HepG2 (cell line): ENCODE data around the gene RUFY2. TPM values are rescaled to one million over a fixed set of nuclear protein-coding genes. Genes with fewer than 3 reads are reported as not detected.
A peak's percentile ranks its signal among the peaks of the same experiment; 100 is the strongest.

Experiments
- GATAD1 ChIP-seq: IDR thresholded peaks from 2 replicates; pipeline ENCODE4 v1.6.1; 2016; ENCODE audit warnings: missing genetic modification reagents, missing compliant biosample characterization
- IKZF4 ChIP-seq: sonication (generic); formaldehyde crosslinking; IDR thresholded peaks from 2 replicates; pipeline ENCODE4 v1.5.1; 2020; ENCODE audit warnings: borderline replicate concordance, mild to moderate bottlenecking, low read depth, missing genetic modification reagents; ENCODE audit errors: not compliant biosample characterization
- MZF1 ChIP-seq: sonication (generic); formaldehyde crosslinking; IDR thresholded peaks from 2 replicates; pipeline ENCODE4 v1.8.1; 2023; ENCODE audit warnings: mild to moderate bottlenecking, missing genetic modification reagents, borderline replicate concordance
- NKX3-1 ChIP-seq: sonication (generic); formaldehyde crosslinking; IDR thresholded peaks from 2 replicates; pipeline ENCODE4 v1.5.0; 2020; ENCODE audit warnings: missing genetic modification reagents
- NR2C2 ChIP-seq: sonication (generic); formaldehyde crosslinking; IDR thresholded peaks from 2 replicates; pipeline ENCODE4 v1.4.0; 2020; ENCODE audit warnings: missing genetic modification reagents, mild to moderate bottlenecking, moderate library complexity, borderline replicate concordance
- SRSF9 ChIP-seq: fragments of 200-400 bp; formaldehyde crosslinking; IDR thresholded peaks from 2 replicates; pipeline ENCODE4 v1.6.1; 2018; ENCODE audit warnings: borderline replicate concordance, mild to moderate bottlenecking, low read depth, low read length; ENCODE audit not compliant: insufficient read depth, poor library complexity, severe bottlenecking
- THAP11 ChIP-seq: IDR thresholded peaks from 2 replicates; pipeline ENCODE4 v1.6.1; 2016; ENCODE audit warnings: missing biosample characterization, missing genetic modification reagents
- YEATS4 ChIP-seq: sonication (generic); formaldehyde crosslinking; IDR thresholded peaks from 2 replicates; pipeline ENCODE4 v1.4.0; 2020; ENCODE audit warnings: missing genetic modification reagents, borderline replicate concordance
- ZBTB7B ChIP-seq: sonication (generic); formaldehyde crosslinking; IDR thresholded peaks from 2 replicates; pipeline ENCODE4 v1.4.0; 2020; ENCODE audit warnings: missing genetic modification reagents
- ZNF329 ChIP-seq: sonication (generic); formaldehyde crosslinking; IDR thresholded peaks from 2 replicates; pipeline ENCODE4 v1.9.0; 2021; ENCODE audit warnings: low read depth, mild to moderate bottlenecking, missing genetic modification reagents
- ZNF446 ChIP-seq: sonication (generic); formaldehyde crosslinking; IDR thresholded peaks from 2 replicates; pipeline ENCODE4 v1.5.0; 2020; ENCODE audit warnings: mild to moderate bottlenecking, missing genetic modification reagents
- ZNF530 ChIP-seq: sonication (generic); formaldehyde crosslinking; IDR thresholded peaks from 2 replicates; pipeline ENCODE4 v1.5.0; 2020; ENCODE audit warnings: low read depth, mild to moderate bottlenecking, missing genetic modification reagents
- ZNF644 ChIP-seq: IDR thresholded peaks from 2 replicates; pipeline ENCODE4 v1.6.1; 2016; ENCODE audit warnings: low read depth
- ZNF878 ChIP-seq: sonication (generic); formaldehyde crosslinking; IDR thresholded peaks from 2 replicates; pipeline ENCODE4 v1.8.1; 2023; ENCODE audit warnings: mild to moderate bottlenecking, missing genetic modification reagents, moderate library complexity
- polyA plus RNA-seq, 8 experiments: library from polyadenylated mRNA; depleted of rRNA in 3 of 8; stranded (reverse) in 7 of 8; unstranded in 1 of 8; fragments of >200 nt; fragmentation: Illumina TruSeq in 4 of 8; extraction: Trizol in 4 of 8; gene quantifications; 2 replicates each; pipeline versions ENCODE4 v1.2.1 to v1.2.3, GENCODE V29; 2011 to 2016; ENCODE audit warnings: low read depth in 4 of 8, missing spikeins in 1 of 8, mixed read lengths in 1 of 8; ENCODE audit not compliant: insufficient read depth in 1 of 8
- total RNA-seq, 5 experiments: library from RNA; depleted of rRNA; stranded (reverse); fragments of >200 nt; fragmentation: Illumina TruSeq; extraction: Trizol; gene quantifications; 2 replicates each; pipeline ENCODE4 v1.2.3, GENCODE V29; 2016; ENCODE audit warnings: low read depth in 1 of 5
- TF ChIP-seq, protein P1 (sequence below): sonication (generic); formaldehyde crosslinking; IDR thresholded peaks from 2 replicates; pipeline ENCODE4 v1.4.0; 2020; ENCODE audit warnings: mild to moderate bottlenecking, missing genetic modification reagents
- TF ChIP-seq, protein P2 (sequence below): sonication (generic); formaldehyde crosslinking; IDR thresholded peaks from 2 replicates; pipeline ENCODE4 v1.4.0; 2020; ENCODE audit warnings: missing genetic modification reagents, borderline replicate concordance
- TF ChIP-seq, protein P3 (sequence below): sonication (generic); formaldehyde crosslinking; conservative IDR thresholded peaks from 2 replicates; pipeline ENCODE4 v1.8.0; 2022; ENCODE audit warnings: missing genetic modification reagents

RUFY2 gene
- total and polyA plus RNA-seq, 2 of the 13 experiments (the other 11 are each of a cell fraction or from before 2014, with no cell fraction given) = 10.1 to 16.1 TPM

DNA sequence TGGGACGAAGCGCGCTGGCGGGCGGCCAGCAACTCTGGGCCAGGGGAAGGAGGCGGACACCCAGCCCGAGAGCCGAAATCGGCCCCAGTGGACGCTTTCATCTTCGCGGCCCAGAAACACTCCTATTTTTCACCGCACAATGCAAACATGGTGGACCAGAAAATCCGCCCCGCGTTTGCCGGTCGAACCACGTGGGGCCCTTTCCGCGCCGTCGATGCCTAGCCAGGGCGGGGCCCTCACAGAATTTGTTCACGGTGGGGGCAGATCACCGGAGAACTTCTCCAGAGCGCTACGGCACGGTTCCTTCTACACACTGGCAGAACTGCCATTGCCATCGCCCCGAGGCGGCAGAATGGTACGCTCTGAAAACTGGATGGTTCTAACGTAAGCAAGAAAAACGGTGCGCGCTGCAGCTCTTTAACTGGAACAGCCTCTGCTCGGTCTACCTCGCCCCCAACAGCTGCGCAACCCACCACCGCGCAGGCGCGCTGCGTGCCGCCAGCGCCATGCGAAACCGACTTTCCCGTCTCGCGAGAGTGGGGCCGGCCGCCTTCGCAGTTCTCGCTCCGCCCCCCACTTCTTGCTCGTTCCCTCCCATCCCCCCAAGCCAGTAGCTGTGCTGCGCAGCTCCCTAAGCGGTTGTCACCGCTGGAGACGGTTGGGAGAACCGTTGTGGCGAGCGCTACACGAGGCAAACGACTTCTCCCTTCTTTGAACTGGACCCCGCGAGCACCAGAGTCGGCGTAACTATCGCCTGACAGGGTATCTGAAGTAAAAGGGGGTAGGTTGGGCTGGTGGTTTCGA lies 75.4 kb downstream of the RUFY2 start, which contains the start of gene HNRNPH3 (continued):
- TF ChIP-seq, protein P1, sequence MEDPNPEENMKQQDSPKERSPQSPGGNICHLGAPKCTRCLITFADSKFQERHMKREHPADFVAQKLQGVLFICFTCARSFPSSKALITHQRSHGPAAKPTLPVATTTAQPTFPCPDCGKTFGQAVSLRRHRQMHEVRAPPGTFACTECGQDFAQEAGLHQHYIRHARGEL (CRISPR knock-in tag) = no peak
- peak; percentile 67; the same call in 1 of the 2 replicates for TF ChIP-seq NR2C2 (CRISPR knock-in tag)
- TF ChIP-seq ZNF530 = no peak
- no peak for TF ChIP-seq SRSF9
- TF ChIP-seq NKX3-1 (CRISPR knock-in tag) = 0 out of 2 replicates have a peak, but pooled peaks have one; percentile 27
- TF ChIP-seq, protein P2, sequence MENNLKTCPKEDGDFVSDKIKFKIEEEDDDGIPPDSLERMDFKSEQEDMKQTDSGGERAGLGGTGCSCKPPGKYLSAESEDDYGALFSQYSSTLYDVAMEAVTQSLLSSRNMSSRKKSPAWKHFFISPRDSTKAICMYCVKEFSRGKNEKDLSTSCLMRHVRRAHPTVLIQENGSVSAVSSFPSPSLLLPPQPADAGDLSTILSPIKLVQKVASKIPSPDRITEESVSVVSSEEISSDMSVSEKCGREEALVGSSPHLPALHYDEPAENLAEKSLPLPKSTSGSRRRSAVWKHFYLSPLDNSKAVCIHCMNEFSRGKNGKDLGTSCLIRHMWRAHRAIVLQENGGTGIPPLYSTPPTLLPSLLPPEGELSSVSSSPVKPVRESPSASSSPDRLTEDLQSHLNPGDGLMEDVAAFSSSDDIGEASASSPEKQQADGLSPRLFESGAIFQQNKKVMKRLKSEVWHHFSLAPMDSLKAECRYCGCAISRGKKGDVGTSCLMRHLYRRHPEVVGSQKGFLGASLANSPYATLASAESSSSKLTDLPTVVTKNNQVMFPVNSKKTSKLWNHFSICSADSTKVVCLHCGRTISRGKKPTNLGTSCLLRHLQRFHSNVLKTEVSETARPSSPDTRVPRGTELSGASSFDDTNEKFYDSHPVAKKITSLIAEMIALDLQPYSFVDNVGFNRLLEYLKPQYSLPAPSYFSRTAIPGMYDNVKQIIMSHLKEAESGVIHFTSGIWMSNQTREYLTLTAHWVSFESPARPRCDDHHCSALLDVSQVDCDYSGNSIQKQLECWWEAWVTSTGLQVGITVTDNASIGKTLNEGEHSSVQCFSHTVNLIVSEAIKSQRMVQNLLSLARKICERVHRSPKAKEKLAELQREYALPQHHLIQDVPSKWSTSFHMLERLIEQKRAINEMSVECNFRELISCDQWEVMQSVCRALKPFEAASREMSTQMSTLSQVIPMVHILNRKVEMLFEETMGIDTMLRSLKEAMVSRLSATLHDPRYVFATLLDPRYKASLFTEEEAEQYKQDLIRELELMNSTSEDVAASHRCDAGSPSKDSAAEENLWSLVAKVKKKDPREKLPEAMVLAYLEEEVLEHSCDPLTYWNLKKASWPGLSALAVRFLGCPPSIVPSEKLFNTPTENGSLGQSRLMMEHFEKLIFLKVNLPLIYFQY (CRISPR knock-in tag) = no peak
- TF ChIP-seq ZNF329 (CRISPR knock-in tag) = 0 out of 2 replicates have a peak, but pooled peaks have one; percentile 12
- TF ChIP-seq ZBTB7B (CRISPR knock-in tag) = peak; percentile 83
- TF ChIP-seq YEATS4 (CRISPR knock-in tag) = peak; percentile 88
- TF ChIP-seq, protein P3, sequence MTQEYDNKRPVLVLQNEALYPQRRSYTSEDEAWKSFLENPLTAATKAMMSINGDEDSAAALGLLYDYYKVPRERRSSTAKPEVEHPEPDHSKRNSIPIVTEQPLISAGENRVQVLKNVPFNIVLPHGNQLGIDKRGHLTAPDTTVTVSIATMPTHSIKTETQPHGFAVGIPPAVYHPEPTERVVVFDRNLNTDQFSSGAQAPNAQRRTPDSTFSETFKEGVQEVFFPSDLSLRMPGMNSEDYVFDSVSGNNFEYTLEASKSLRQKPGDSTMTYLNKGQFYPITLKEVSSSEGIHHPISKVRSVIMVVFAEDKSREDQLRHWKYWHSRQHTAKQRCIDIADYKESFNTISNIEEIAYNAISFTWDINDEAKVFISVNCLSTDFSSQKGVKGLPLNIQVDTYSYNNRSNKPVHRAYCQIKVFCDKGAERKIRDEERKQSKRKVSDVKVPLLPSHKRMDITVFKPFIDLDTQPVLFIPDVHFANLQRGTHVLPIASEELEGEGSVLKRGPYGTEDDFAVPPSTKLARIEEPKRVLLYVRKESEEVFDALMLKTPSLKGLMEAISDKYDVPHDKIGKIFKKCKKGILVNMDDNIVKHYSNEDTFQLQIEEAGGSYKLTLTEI (CRISPR knock-in tag) = no peak
- peak; percentile 89 for TF ChIP-seq THAP11 (CRISPR knock-in tag)
- peak; percentile 87 for TF ChIP-seq ZNF878 (CRISPR knock-in tag)
- TF ChIP-seq ZNF644 (CRISPR knock-in tag) = no peak
- TF ChIP-seq GATAD1 (CRISPR knock-in tag) = peak; percentile 86
- peak; percentile 69 for TF ChIP-seq IKZF4 (CRISPR knock-in tag)
- 0 out of 2 replicates have a peak, but pooled peaks have one; percentile 34 for TF ChIP-seq ZNF446
- TF ChIP-seq MZF1 (CRISPR knock-in tag) = no peak
